Keratinocyte (primary cell): Measurements from ENCODE around the gene PTGR2. TPM values are rescaled to one million over a fixed set of nuclear protein-coding genes. Genes with fewer than 3 reads are reported as not detected.

ENCODE experiments used
- DNase-seq: peaks from one replicate; pipeline ENCODE4 v3.0.0-alpha.2; 2011; ENCODE audit warnings: low read depth, missing footprints, low spot score
- FAIRE-seq: peaks from 2 replicates; lab custom pipeline; 2011; peaks lifted over from hg19 to GRCh38; lab: Jason Lieb, UNC
- H2AFZ ChIP-seq: 2 replicates; pipeline ENCODE4 v1.6.0; 2012; ENCODE audit warnings: low read length, control low read depth, inconsistent platforms; ENCODE audit not compliant: control insufficient read depth
- H3K27ac ChIP-seq: 2 replicates; pipeline ENCODE4 v1.5.1; 2011; ENCODE audit warnings: low read length; ENCODE audit not compliant: control insufficient read depth, insufficient read depth
- H3K27me3 ChIP-seq: 3 replicates; pipeline ENCODE4 v1.6.0; 2011; ENCODE audit warnings: low read length; ENCODE audit not compliant: control insufficient read depth, insufficient read depth; ENCODE audit errors: extremely low read depth
- H3K36me3 ChIP-seq, 2 experiments: 2 replicates in 1 of 2; 3 replicates in 1 of 2; pipeline ENCODE4 v1.5.1; 2011; ENCODE audit warnings: low read length in 2 of 2, mild to moderate bottlenecking in 1 of 2; ENCODE audit not compliant: control insufficient read depth in 2 of 2, insufficient read depth in 2 of 2; ENCODE audit errors: extremely low read depth in 1 of 2
- H3K4me1 ChIP-seq: 3 replicates; pipeline ENCODE4 v1.5.1; 2011; ENCODE audit warnings: low read length; ENCODE audit not compliant: control insufficient read depth, insufficient read depth; ENCODE audit errors: extremely low read depth
- H3K4me2 ChIP-seq: 3 replicates; pipeline ENCODE4 v1.6.0; 2011; ENCODE audit warnings: low read depth, low read length; ENCODE audit not compliant: control insufficient read depth, insufficient read depth; ENCODE audit errors: extremely low read depth
- H3K4me3 ChIP-seq, 3 experiments: fragments of 200-600 bp in 1 of 3; sonication (generic) in 1 of 3; 2 replicates in 2 of 3; 3 replicates in 1 of 3; pipeline ENCODE4 v1.5.1; 2011 to 2016; ENCODE audit warnings: low read length in 3 of 3, mild to moderate bottlenecking in 3 of 3, control low read depth in 2 of 3, inconsistent platforms in 1 of 3, low read depth in 1 of 3, mixed read lengths in 1 of 3, mixed run types in 1 of 3, moderate library complexity in 1 of 3; ENCODE audit not compliant: control insufficient read depth in 2 of 3, insufficient read depth in 2 of 3; ENCODE audit errors: extremely low read depth in 1 of 3
- H3K79me2 ChIP-seq: 2 replicates; pipeline ENCODE4 v1.6.0; 2012; ENCODE audit warnings: low read length; ENCODE audit not compliant: control insufficient read depth, insufficient read depth
- H3K9ac ChIP-seq: 3 replicates; pipeline ENCODE4 v1.6.0; 2011; ENCODE audit warnings: low read length; ENCODE audit not compliant: control insufficient read depth, insufficient read depth; ENCODE audit errors: extremely low read depth
- H3K9me1 ChIP-seq: 3 replicates; pipeline ENCODE4 v1.6.0; 2011; ENCODE audit warnings: low read length; ENCODE audit not compliant: control insufficient read depth, insufficient read depth; ENCODE audit errors: extremely low read depth
- H3K9me3 ChIP-seq: 2 replicates; pipeline ENCODE4 v1.5.1; 2012; ENCODE audit warnings: low read depth, low read length; ENCODE audit not compliant: control insufficient read depth
- H4K20me1 ChIP-seq: 3 replicates; pipeline ENCODE4 v1.6.0; 2011; ENCODE audit warnings: low read length; ENCODE audit not compliant: control insufficient read depth, insufficient read depth; ENCODE audit errors: extremely low read depth
- CTCF ChIP-seq, 3 experiments: IDR thresholded peaks in 1 of 3; conservative IDR thresholded peaks in 1 of 3; optimal IDR thresholded peaks in 1 of 3; 2 replicates in 2 of 3; 3 replicates in 1 of 3; pipeline versions ENCODE3 to v1.5.1; 2011; ENCODE audit warnings: low read length in 3 of 3, mild to moderate bottlenecking in 3 of 3, moderate library complexity in 2 of 3, control low read depth in 1 of 3, inconsistent platforms in 1 of 3; ENCODE audit not compliant: insufficient read depth in 2 of 3; ENCODE audit errors: extremely low read depth in 1 of 3
- EZH2 ChIP-seq: IDR thresholded peaks from one replicate; pipeline ENCODE4 v1.6.1; 2012; ENCODE audit warnings: inconsistent platforms, mild to moderate bottlenecking, low read length, moderate library complexity
- dilution Hi-C: fragments of 300-500 bp; cut with MboI; formaldehyde crosslinking; loops from one replicate; pipeline ENCODE4 v1.7.0; 2020; ENCODE audit warnings: low sequenced_read_pairs; ENCODE audit not compliant: extremely low pct_ligation_motif_present
- polyA plus RNA-seq, 5 experiments: library from polyadenylated mRNA; depleted of rRNA in 3 of 5; stranded (reverse) in 3 of 5; stranded (forward) in 1 of 5; unstranded in 1 of 5; fragments of >200 nt; gene quantifications; 1 replicate in 1 of 5; 2 replicates in 3 of 5; 3 replicates in 1 of 5; pipeline versions ENCODE4 v1.2.1 to v1.2.3, GENCODE V29; 2011 to 2012; ENCODE audit warnings: missing spikeins in 2 of 5, low read depth in 1 of 5, low replicate concordance in 1 of 5

PTGR2 gene
- polyA plus RNA-seq, 1 donor (not counting 4 experiments of a cell fraction or from before 2014, with no cell fraction given): 19.5 TPM

- no peak overlapping the region for H3K9ac ChIP-seq
- peaks cover 3 to 5% of the 10 kb centered on the region in 2 experiments for H3K36me3 ChIP-seq
- H4K20me1 ChIP-seq: no peaks in the 10 kb centered on the region
- no peaks in the 10 kb centered on the region for H3K4me1 ChIP-seq
- no peak overlapping the region for H3K4me2 ChIP-seq
- H3K4me3 ChIP-seq: no peak overlapping the region
- dilution Hi-C loops: no loop called here
- no peaks in the 10 kb centered on the region for H3K27me3 ChIP-seq
- FAIRE-seq (no peak), DNase-seq (no peak)
- H3K27ac ChIP-seq: no peak overlapping the region
- H3K9me3 ChIP-seq: no peaks in the 10 kb centered on the region
- H3K9me1 ChIP-seq: no peaks in the 10 kb centered on the region
- H3K79me2 ChIP-seq: no peaks in the 10 kb centered on the region
- H2AFZ ChIP-seq: no peak overlapping the region
- no peak for TF ChIP-seq CTCF (optimal IDR thresholded peaks at IDR 0.05 in 1 of 3, IDR thresholded peaks at IDR 0.05 in 1 of 3, conservative IDR thresholded peaks at IDR 0.05 in 1 of 3; ENCODE audit: extremely low read depth in 1 of 3, insufficient read depth in 2 of 3, low read length in 3 of 3)
- no peak for TF ChIP-seq EZH2
Measured at GRCh38 chr14:73862480-73862879, 10.8 kb downstream of the PTGR2 start.

- Histone ChIP-seq H2AFZ (no peak overlapping the region), H3K79me2 (no peaks in the 10 kb centered on the region), H3K36me3 (peaks cover 6 to 7% of the 10 kb centered on the region in 2 experiments), H3K9ac (no peak overlapping the region), H3K27ac (no peak overlapping the region), H4K20me1 (no peaks in the 10 kb centered on the region), H3K9me3 (no peaks in the 10 kb centered on the region), H3K4me3 (no peak overlapping the region), H3K4me2 (no peak overlapping the region), H3K27me3 (no peaks in the 10 kb centered on the region), H3K9me1 (no peaks in the 10 kb centered on the region), H3K4me1 (no peaks in the 10 kb centered on the region)
- FAIRE-seq (no peak), DNase-seq (no peak)
- dilution Hi-C loops: no loop called here
- TF ChIP-seq EZH2 (no peak), CTCF (optimal IDR thresholded peaks at IDR 0.05 in 1 of 3, IDR thresholded peaks at IDR 0.05 in 1 of 3, conservative IDR thresholded peaks at IDR 0.05 in 1 of 3; ENCODE audit: extremely low read depth in 1 of 3, insufficient read depth in 2 of 3, low read length in 3 of 3) (no peak)
Measured at GRCh38 chr14:73863209-73863608, 11.6 kb downstream of the PTGR2 start.
